Pancreas (tissue), 10 donors: ENCODE results near the gene GSTO2. TPM values are rescaled to one million over a fixed set of nuclear protein-coding genes. Genes with fewer than 3 reads are reported as not detected.

ENCODE experiments used
- ATAC-seq, 4 donors: fragments of 200-7000 bp; cut with Tn5 transposase; one replicate each; pipeline versions ENCODE4 v1.8.0 to v1.9.1; 2020; ENCODE audit warnings: mild to moderate bottlenecking in 4 of 4, moderate library complexity in 4 of 4
- DNase-seq, 6 donors: peaks; one replicate each; pipeline ENCODE4 v3.0.0-alpha.2; 2020
- FAIRE-seq: peaks from 2 replicates; lab custom pipeline; 2012; peaks lifted over from hg19 to GRCh38; lab: Jason Lieb, UNC
- H3K27ac ChIP-seq, 4 donors: fragments of 200-600 bp; sonication (generic); 1 replicate in 3 of 4; 2 replicates in 1 of 4; pipeline versions ENCODE4 v1.5.0 to v1.8.0; 2020
- H3K27me3 ChIP-seq, 4 donors: fragments of 200-600 bp; one replicate each; pipeline ENCODE4 v1.8.0; 2021
- H3K36me3 ChIP-seq, 3 donors: fragments of 200-600 bp; sonication (generic) in 1 of 3; one replicate each; pipeline versions ENCODE4 v1.5.0 to v1.8.0; 2020 to 2021
- H3K4me1 ChIP-seq, 3 donors: fragments of 200-600 bp; one replicate each; pipeline ENCODE4 v1.8.0; 2021
- H3K4me3 ChIP-seq, 4 donors: fragments of 200-600 bp; sonication (generic) in 2 of 4; one replicate each; pipeline versions ENCODE4 v1.5.0 to v1.8.0; 2020 to 2021
- H3K9me3 ChIP-seq, 4 donors: fragments of 200-600 bp; one replicate each; pipeline ENCODE4 v1.8.0; 2021
- CTCF ChIP-seq, 4 donors: fragments of 200-600 bp; sonication (generic) in 3 of 4; IDR thresholded peaks; one replicate each; pipeline versions ENCODE4 v1.5.0 to v1.8.0; 2021; ENCODE audit warnings: antibody characterized with exemption in 4 of 4
- WGBS, 2 donors: extraction: QIAGEN DNeasy Blood & Tissue Kit; methylation state at CpG; one replicate each; pipeline ENCODE4 v1.1.7; 2013; 5-methylcytosine and 5-hydroxymethylcytosine counted together
- intact Hi-C, 3 donors: fragments of 100-400 bp; cut with DNase I; formaldehyde crosslinking; loops; one replicate each; pipeline versions ENCODE4 v1.11.1 to v1.14.2; 2022
- polyA plus RNA-seq, 2 donors: library from polyadenylated mRNA; stranded (reverse); fragments of 200-250 nt; gene quantifications; one replicate each; pipeline ENCODE4 v1.2.3, GENCODE V29; 2013
- total RNA-seq, 6 donors: library from RNA; stranded (reverse); fragmentation: NEBNext Ultra II Directional in 4 of 6; extraction: Animal tissue kit (Norgen Biotek cat#: 25700) in 4 of 6; gene quantifications; one replicate each; pipeline versions ENCODE4 v1.2.1 to v1.2.4, GENCODE V29; 2021 to 2023
- donor health status: healthy with polysubstance abuse.
- donor health status: DM: no; HTN: no; CAD: no; lungs with moderate emphysema.
- donor health status: DM: no; HTN: no; CAD: no.
- donor health status: control.
- donor health status: control.
- donor health status: Bipolar disorder and iron deficiency.
- donor health status: DM: yes; HTN: yes; CAD: no.
- donor health status: DM: no; HTN: no; CAD: no.
- donor health status: DM: no; HTN: no; CAD: no.
- donor health status: DM: yes; HTN: yes; CAD: no.

GSTO2 gene
- total and polyA plus RNA-seq, 8 donors = 13.8 to 28.1 (median 18.2) TPM

DNA sequence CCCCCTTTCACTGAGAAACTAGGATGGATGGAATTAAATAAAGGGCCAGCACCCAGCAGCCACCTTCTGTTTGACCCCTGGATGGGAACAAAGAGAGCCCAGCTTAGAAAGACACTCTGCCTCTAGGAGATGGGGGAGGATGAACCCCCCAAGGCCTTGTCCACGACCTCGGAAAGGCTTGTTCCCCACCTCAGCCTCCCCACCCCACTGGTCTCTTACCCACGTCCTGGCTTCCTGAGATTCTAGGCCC lies 59.6 kb downstream of the GSTO2 start:
- Histone ChIP-seq H3K27me3 (no peaks in the 10 kb centered on the region), H3K36me3 (no peaks in the 10 kb centered on the region), H3K4me1 (peaks cover 19 to 32% (median 20%) of the 10 kb centered on the region in 3 donors), H3K9me3 (no peaks in the 10 kb centered on the region), H3K4me3 (no peak overlapping the region), H3K27ac (peak overlapping the region in 2 of 4 donors; percentile 47 to 60)
- ATAC-seq (no peak), FAIRE-seq (no peak), DNase-seq (no peak)
- intact Hi-C loops = no loop called here
- 74 to 77% methylated on average over 3 of the region's 3 CpGs for WGBS, 2 donors
- TF ChIP-seq CTCF (IDR thresholded peaks at IDR 0.05) = no peak

DNA sequence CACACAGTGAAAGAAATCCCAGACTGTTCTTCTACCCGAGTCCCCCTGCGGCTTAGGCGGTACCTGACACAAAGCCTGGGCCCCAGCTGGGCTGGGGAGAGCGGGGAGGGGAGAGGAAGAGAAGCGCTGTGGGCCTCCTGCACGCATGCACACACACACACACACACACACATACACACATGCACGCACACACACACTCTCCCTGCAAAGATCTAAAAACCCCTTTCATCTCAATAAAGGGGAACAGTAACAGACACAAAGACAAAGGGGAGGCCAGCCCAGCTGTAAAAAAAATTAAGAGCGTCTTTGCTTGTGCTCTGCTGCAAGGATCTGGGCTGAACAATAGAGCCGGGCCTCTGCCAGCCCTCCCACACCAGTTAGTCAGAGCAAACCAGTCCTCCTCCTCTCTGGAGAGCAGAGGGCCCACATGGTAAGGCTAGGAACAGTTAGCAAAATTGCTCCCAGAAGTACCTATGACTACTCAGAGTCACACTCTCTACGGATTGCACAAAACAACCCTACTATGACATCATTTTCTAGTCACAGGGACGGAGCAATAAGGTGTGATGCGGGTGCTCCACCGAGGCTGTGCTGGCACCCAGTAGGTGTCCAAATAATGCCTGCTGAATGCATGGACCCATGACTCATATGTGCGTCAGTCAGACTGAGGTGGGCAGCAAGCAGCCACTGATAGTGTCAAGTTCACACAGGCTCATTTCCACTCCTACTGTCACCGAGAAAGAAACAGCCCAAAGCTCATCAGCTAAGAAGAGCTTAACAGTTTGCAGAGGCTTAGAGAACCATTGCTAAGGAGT lies 60.1 kb downstream of the GSTO2 start:
- Histone ChIP-seq H3K4me3 (no peak overlapping the region), H3K27me3 (no peaks in the 10 kb centered on the region), H3K27ac (peak overlapping the region in 2 of 4 donors; percentile 47 to 60), H3K36me3 (no peaks in the 10 kb centered on the region), H3K4me1 (peaks cover 19 to 32% (median 20%) of the 10 kb centered on the region in 3 donors), H3K9me3 (no peaks in the 10 kb centered on the region)
- peak in 3 of 4 donors; percentile 16 to 48 (median 23) for ATAC-seq
- no peak for FAIRE-seq
- DNase-seq = no peak
- no peak for TF ChIP-seq CTCF (IDR thresholded peaks at IDR 0.05)
- intact Hi-C loops = no loop called here
- 77 to 84% methylated on average over 15 of the region's 15 CpGs for WGBS, 2 donors

DNA sequence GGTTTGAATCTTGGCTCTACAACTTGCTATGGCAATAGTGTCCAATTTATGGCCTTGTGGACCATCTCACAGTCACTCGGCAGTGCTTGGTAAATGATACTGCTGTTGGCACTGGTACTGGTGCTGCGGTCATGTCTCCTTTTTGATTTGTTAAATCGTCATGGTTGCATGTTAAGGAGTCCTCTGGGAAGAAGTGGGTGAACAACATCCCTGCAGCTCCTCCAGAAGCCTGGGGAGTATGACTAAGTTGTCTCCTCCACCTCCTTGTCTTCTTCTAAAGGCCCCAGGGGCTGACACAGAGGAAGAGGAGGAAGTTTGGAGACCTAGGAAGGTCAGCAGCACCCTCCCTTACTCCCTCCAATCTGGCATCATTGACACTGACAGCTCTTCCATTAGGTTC lies 60.8 kb downstream of the GSTO2 start:
- 77 to 78% methylated on average over 3 of the region's 3 CpGs for WGBS, 2 donors
- ATAC-seq (no peak), FAIRE-seq (no peak), DNase-seq (peak in 1 of 6 donors; percentile 2)
- TF ChIP-seq CTCF (IDR thresholded peaks at IDR 0.05) = no peak
- H3K9me3 ChIP-seq = no peaks in the 10 kb centered on the region
- H3K27ac ChIP-seq = peak overlapping the region in 2 of 4 donors; percentile 39 to 47
- H3K36me3 ChIP-seq = no peaks in the 10 kb centered on the region
- H3K4me1 ChIP-seq = peaks cover 19 to 32% (median 20%) of the 10 kb centered on the region in 3 donors
- no peak overlapping the region for H3K4me3 ChIP-seq
- intact Hi-C loops = no loop called here
- no peaks in the 10 kb centered on the region for H3K27me3 ChIP-seq

- DNase-seq (peak in 1 of 6 donors; percentile 29), ATAC-seq (peak in 3 of 4 donors; percentile 27 to 33 (median 31)), FAIRE-seq (no peak)
- no peaks in the 10 kb centered on the region for H3K9me3 ChIP-seq
- H3K27me3 ChIP-seq = no peaks in the 10 kb centered on the region
- TF ChIP-seq CTCF (IDR thresholded peaks at IDR 0.05) = no peak
- WGBS, 2 donors = 55 to 61% methylated on average over 8 of the region's 8 CpGs
- H3K36me3 ChIP-seq = no peaks in the 10 kb centered on the region
- H3K4me1 ChIP-seq = peaks cover 19 to 32% (median 20%) of the 10 kb centered on the region in 3 donors
- H3K4me3 ChIP-seq = no peak overlapping the region
- peak overlapping the region in 3 of 4 donors; percentile 12 to 47 (median 39) for H3K27ac ChIP-seq
- intact Hi-C loops = no loop called here
These were observed 61.5 kb downstream of the GSTO2 start for GRCh38 chr10:104330168-104331110.
